A549 (cell line): ENCODE data around the gene TSKU. TPM values are rescaled to one million over a fixed set of nuclear protein-coding genes. Genes with fewer than 3 reads are reported as not detected.
A peak's percentile ranks its signal among the peaks of the same experiment; 100 is the strongest.

ENCODE experiments used
- ATAC-seq, 2 experiments: fragments of 200-7000 bp in 1 of 2; fragments of >200 bp in 1 of 2; cut with Nextera tagmentation in 1 of 2; cut with Tn5 transposase in 1 of 2; 3 replicates each; pipeline versions ENCODE4 v1.8.0 to v1.9.1; 2018 to 2020; ENCODE audit warnings: mild to moderate bottlenecking in 1 of 2, moderate library complexity in 1 of 2
- CTCF ChIA-PET: fragments of 300-600 bp; sonication (Branson Sonifier 250); formaldehyde crosslinking; extraction: SDS; loops from one replicate; lab custom pipeline; 2021; ENCODE audit warnings: antibody characterized with exemption, inconsistent platforms; lab: Yijun Ruan, JAX
- POLR2A ChIA-PET: fragments of 350-600 bp; formaldehyde crosslinking; extraction: SDS; loops from one replicate; lab custom pipeline; 2021; ENCODE audit warnings: antibody characterized with exemption, inconsistent platforms; lab: Yijun Ruan, JAX
- DNase-seq, 2 experiments: peaks; one replicate each; pipeline versions ENCODE4 v3.0.0 to v3.0.0-alpha.2; 2011 to 2016; ENCODE audit warnings: low read depth in 1 of 2, low spot score in 1 of 2
- FAIRE-seq: peaks from 2 replicates; lab custom pipeline; 2011; peaks lifted over from hg19 to GRCh38; lab: Jason Lieb, UNC
- H3K27ac ChIP-seq, 2 experiments: fragments of >200 bp; sonication (Bioruptor Twin); formaldehyde crosslinking; 3 replicates each; pipeline ENCODE4 v1.5.1; 2016 to 2017
- H3K4me1 ChIP-seq: fragments of >200 bp; sonication (Bioruptor Twin); formaldehyde crosslinking; 3 replicates; pipeline ENCODE4 v1.6.1; 2016
- H3K4me2 ChIP-seq: fragments of >200 bp; sonication (Bioruptor Twin); formaldehyde crosslinking; 3 replicates; pipeline ENCODE4 v1.6.1; 2016
- H3K4me3 ChIP-seq: fragments of >200 bp; sonication (Bioruptor Twin); formaldehyde crosslinking; 3 replicates; pipeline ENCODE4 v1.5.1; 2016
- H3K9me3 ChIP-seq: fragments of >200 bp; sonication (Bioruptor Twin); formaldehyde crosslinking; 3 replicates; pipeline ENCODE4 v1.6.1; 2016
- CEBPB ChIP-seq, 2 experiments: fragments of >200 bp in 1 of 2; sonication (Bioruptor Twin) in 1 of 2; formaldehyde crosslinking in 1 of 2; IDR thresholded peaks; 2 replicates each; pipeline ENCODE4 v1.6.1; 2012 to 2016
- CHD4 ChIP-seq: fragments of 200-600 bp; sonication (generic); IDR thresholded peaks from 2 replicates; pipeline ENCODE4 v1.6.1; 2016; ENCODE audit warnings: antibody characterized with exemption, mild to moderate bottlenecking, borderline replicate concordance
- EHMT2 ChIP-seq: fragments of 200-600 bp; sonication (generic); IDR thresholded peaks from 2 replicates; pipeline ENCODE4 v1.6.1; 2016; ENCODE audit warnings: antibody characterized with exemption, low read depth, mild to moderate bottlenecking, moderate library complexity
- ESRRA ChIP-seq: fragments of 150-350 bp; IDR thresholded peaks from 2 replicates; pipeline ENCODE4 v1.6.1; 2014; ENCODE audit warnings: mild to moderate bottlenecking, low read length, borderline replicate concordance
- FOXS1 ChIP-seq: fragments of 250-450 bp; sonication (Bioruptor Pico); IDR thresholded peaks from 2 replicates; pipeline ENCODE4 v1.5.0; 2020; ENCODE audit warnings: mild to moderate bottlenecking, moderate library complexity
- KDM1A ChIP-seq: fragments of 200-600 bp; sonication (generic); IDR thresholded peaks from 2 replicates; pipeline ENCODE4 v1.6.1; 2016; ENCODE audit warnings: low read depth, mild to moderate bottlenecking
- PHF8 ChIP-seq: fragments of 200-600 bp; sonication (generic); IDR thresholded peaks from 2 replicates; pipeline ENCODE4 v1.6.1; 2016; ENCODE audit warnings: low read depth, mild to moderate bottlenecking, antibody characterized with exemption, moderate library complexity, borderline replicate concordance
- POLR2AphosphoS2 ChIP-seq: conservative IDR thresholded peaks from 2 replicates; pipeline ENCODE4 v1.6.1; 2012; ENCODE audit warnings: low read length, improper control_type of control experiment, inconsistent platforms
- RAD21 ChIP-seq, 2 experiments: fragments of >200 bp in 1 of 2; sonication (Bioruptor Twin) in 1 of 2; formaldehyde crosslinking in 1 of 2; IDR thresholded peaks in 1 of 2; conservative IDR thresholded peaks in 1 of 2; 2 replicates in 1 of 2; 3 replicates in 1 of 2; pipeline ENCODE4 v1.6.1; 2012 to 2018; ENCODE audit warnings: inconsistent platforms in 1 of 2
- RFX5 ChIP-seq: fragments of 450-650 bp; IDR thresholded peaks from 2 replicates; pipeline ENCODE4 v1.7.1; 2014; ENCODE audit warnings: antibody characterized with exemption, mild to moderate bottlenecking, moderate library complexity
- RNF2 ChIP-seq: fragments of 200-600 bp; sonication (generic); IDR thresholded peaks from 2 replicates; pipeline ENCODE4 v1.6.1; 2016; ENCODE audit warnings: low read depth, mild to moderate bottlenecking, antibody characterized with exemption, moderate library complexity, borderline replicate concordance
- SMC3 ChIP-seq: fragments of >200 bp; sonication (Bioruptor Twin); formaldehyde crosslinking; IDR thresholded peaks from 3 replicates; pipeline ENCODE4 v1.6.1; 2018; ENCODE audit warnings: inconsistent platforms
- WGBS: methylation state at CpG from one replicate; pipeline ENCODE4 v1.1.6; 2017; ENCODE audit errors: missing lambda C conversion rate; 5-methylcytosine and 5-hydroxymethylcytosine counted together
- polyA plus RNA-seq, 4 experiments: library from polyadenylated mRNA; depleted of rRNA in 3 of 4; stranded (reverse); fragments of >200 nt; fragmentation: RNase III in 1 of 4; extraction: RNeasy Plus Mini Kit Qiagen cat#74134 plus additional on column Dnase treatment in 1 of 4; gene quantifications; 2 replicates in 3 of 4; 3 replicates in 1 of 4; pipeline ENCODE4 v1.2.3, GENCODE V29; 2011 to 2017
- TF ChIP-seq, protein P1 (sequence below): fragments of 250-450 bp; sonication (Bioruptor Pico); IDR thresholded peaks from 2 replicates; pipeline ENCODE4 v1.5.0; 2020; ENCODE audit warnings: low read depth, mild to moderate bottlenecking, moderate library complexity
- TF ChIP-seq, protein P2 (sequence below): IDR thresholded peaks from 2 replicates; pipeline ENCODE4 v1.6.1; 2012
- TF ChIP-seq, protein P3 (sequence below): fragments of 200-600 bp; sonication (generic); IDR thresholded peaks from 2 replicates; pipeline ENCODE4 v1.6.1; 2016; ENCODE audit warnings: antibody characterized with exemption, mild to moderate bottlenecking, moderate library complexity
- TF ChIP-seq, protein P4 (sequence below): fragments of 250-450 bp; sonication (Bioruptor Pico); IDR thresholded peaks from 2 replicates; pipeline ENCODE4 v1.5.0; 2021; ENCODE audit warnings: mild to moderate bottlenecking, moderate library complexity, borderline replicate concordance
- TF ChIP-seq, protein P5 (sequence below): fragments of 150-350 bp; IDR thresholded peaks from 2 replicates; pipeline ENCODE4 v1.6.1; 2014; ENCODE audit warnings: low read depth, mild to moderate bottlenecking, low read length
- TF ChIP-seq, protein P6 (sequence below): fragments of >200 bp; sonication (Bioruptor Twin); formaldehyde crosslinking; IDR thresholded peaks from 3 replicates; pipeline ENCODE4 v1.5.1; 2016
- TF ChIP-seq, protein P7 (sequence below): fragments of >200 bp; sonication (Bioruptor Twin); formaldehyde crosslinking; IDR thresholded peaks from 2 replicates; pipeline ENCODE4 v1.6.1; 2016

The TSKU gene
- polyA plus RNA-seq, 2 of the 4 experiments (the other 2 are of a cell fraction): 164 to 171 TPM

DNA sequence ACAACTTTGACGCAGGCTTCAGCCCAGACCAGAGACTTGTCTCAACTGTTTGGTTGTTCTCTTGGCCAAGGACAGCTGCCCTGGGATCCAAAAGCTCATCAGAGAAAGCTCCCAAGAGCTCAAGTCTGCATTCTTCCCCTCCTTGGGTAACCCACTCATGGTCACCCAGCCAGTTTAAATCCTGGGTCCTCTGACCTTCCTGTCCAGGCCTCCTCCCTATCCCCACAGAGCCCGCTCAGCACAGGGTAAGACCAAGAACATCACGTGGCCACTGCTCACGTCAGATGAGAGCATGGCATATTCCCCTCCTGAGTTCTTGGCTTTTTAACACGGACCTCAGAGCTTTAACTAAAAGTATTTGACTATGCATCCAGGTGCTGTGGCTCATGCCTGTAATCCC lies 25.8 kb downstream of the TSKU start (continued):
- TF ChIP-seq, protein P1, sequence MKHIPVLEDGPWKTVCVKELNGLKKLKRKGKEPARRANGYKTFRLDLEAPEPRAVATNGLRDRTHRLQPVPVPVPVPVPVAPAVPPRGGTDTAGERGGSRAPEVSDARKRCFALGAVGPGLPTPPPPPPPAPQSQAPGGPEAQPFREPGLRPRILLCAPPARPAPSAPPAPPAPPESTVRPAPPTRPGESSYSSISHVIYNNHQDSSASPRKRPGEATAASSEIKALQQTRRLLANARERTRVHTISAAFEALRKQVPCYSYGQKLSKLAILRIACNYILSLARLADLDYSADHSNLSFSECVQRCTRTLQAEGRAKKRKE (CRISPR knock-in tag): no peak
- no peak for TF ChIP-seq KDM1A
- TF ChIP-seq FOXS1 (CRISPR knock-in tag): no peak

DNA sequence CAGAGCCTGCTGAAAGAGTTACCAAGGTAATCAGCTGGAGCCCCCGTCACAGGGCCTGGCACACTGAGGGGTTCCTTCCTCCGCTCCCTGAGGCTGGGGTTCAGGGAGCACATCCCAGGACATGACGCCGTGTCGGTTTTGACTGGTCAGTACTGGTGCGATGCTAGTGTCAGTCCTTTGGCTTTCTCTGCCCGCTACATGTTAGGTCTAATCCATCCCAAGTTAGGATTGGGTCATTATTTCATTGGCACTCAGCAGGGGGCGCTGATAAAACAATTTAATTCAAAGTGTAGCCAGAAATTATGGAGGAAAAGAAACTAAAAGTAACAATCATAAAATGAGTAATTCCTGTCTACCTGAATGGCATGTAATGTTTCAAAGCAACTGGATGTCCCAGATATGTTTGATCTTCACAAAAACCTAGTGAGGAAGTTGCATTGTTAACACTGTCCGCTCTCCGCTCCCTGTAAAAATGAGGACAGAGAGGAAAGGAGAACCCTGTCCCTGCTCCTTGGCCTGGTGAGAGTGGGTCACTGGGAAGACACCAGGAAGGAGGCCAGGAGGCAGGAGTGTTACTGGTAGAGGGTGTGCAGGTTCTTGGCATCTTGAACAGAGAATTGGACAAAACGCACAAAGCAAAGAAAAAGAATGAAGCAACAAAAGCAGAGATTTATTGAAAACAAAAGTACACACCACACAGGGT lies 27.1 kb downstream of the TSKU start:
- Histone ChIP-seq H3K4me1 (peaks cover 23% of the 10 kb centered on the region), H3K4me3 (no peak overlapping the region), H3K9me3 (peaks cover 4% of the 10 kb centered on the region; the same call in 1 of the 3 replicates), H3K27ac (peak overlapping the region in 1 of 2 experiments; percentile 37; a peak in 1 of 6 replicates), H3K4me2 (no peak overlapping the region)
- 57% methylated on average over 11 of the region's 11 CpGs for WGBS
- ATAC-seq (peak in 1 of 2 experiments; percentile 21; a peak in 2 of 6 replicates), FAIRE-seq (no peak), DNase-seq (peak in 1 of 2 experiments; percentile 50)
- CTCF ChIA-PET: interaction anchor here (0.6 to 6.5 kb wide), 21 partner anchors 7 to 153 kb away, joined by 3 to 108 read pairs (median 4); no protein-coding TSS in a partner anchor
- TF ChIP-seq, protein P2, sequence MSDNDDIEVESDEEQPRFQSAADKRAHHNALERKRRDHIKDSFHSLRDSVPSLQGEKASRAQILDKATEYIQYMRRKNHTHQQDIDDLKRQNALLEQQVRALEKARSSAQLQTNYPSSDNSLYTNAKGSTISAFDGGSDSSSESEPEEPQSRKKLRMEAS: no peak
- TF ChIP-seq EHMT2 (no peak), PHF8 (no peak), CEBPB (IDR thresholded peaks at IDR 0.05) (no peak), SMC3 (peak; percentile 78), RNF2 (no peak), CHD4 (no peak), RAD21 (conservative IDR thresholded peaks at IDR 0.05 in 1 of 2, IDR thresholded peaks at IDR 0.05 in 1 of 2) (peak; percentile 72 to 77), RFX5 (no peak), POLR2AphosphoS2 (no peak), ESRRA (no peak)
- TF ChIP-seq, protein P3, sequence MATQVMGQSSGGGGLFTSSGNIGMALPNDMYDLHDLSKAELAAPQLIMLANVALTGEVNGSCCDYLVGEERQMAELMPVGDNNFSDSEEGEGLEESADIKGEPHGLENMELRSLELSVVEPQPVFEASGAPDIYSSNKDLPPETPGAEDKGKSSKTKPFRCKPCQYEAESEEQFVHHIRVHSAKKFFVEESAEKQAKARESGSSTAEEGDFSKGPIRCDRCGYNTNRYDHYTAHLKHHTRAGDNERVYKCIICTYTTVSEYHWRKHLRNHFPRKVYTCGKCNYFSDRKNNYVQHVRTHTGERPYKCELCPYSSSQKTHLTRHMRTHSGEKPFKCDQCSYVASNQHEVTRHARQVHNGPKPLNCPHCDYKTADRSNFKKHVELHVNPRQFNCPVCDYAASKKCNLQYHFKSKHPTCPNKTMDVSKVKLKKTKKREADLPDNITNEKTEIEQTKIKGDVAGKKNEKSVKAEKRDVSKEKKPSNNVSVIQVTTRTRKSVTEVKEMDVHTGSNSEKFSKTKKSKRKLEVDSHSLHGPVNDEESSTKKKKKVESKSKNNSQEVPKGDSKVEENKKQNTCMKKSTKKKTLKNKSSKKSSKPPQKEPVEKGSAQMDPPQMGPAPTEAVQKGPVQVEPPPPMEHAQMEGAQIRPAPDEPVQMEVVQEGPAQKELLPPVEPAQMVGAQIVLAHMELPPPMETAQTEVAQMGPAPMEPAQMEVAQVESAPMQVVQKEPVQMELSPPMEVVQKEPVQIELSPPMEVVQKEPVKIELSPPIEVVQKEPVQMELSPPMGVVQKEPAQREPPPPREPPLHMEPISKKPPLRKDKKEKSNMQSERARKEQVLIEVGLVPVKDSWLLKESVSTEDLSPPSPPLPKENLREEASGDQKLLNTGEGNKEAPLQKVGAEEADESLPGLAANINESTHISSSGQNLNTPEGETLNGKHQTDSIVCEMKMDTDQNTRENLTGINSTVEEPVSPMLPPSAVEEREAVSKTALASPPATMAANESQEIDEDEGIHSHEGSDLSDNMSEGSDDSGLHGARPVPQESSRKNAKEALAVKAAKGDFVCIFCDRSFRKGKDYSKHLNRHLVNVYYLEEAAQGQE: no peak
- TF ChIP-seq, protein P4, sequence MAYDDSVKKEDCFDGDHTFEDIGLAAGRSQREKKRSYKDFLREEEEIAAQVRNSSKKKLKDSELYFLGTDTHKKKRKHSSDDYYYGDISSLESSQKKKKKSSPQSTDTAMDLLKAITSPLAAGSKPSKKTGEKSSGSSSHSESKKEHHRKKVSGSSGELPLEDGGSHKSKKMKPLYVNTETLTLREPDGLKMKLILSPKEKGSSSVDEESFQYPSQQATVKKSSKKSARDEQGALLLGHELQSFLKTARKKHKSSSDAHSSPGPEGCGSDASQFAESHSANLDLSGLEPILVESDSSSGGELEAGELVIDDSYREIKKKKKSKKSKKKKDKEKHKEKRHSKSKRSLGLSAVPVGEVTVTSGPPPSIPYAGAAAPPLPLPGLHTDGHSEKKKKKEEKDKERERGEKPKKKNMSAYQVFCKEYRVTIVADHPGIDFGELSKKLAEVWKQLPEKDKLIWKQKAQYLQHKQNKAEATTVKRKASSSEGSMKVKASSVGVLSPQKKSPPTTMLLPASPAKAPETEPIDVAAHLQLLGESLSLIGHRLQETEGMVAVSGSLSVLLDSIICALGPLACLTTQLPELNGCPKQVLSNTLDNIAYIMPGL (CRISPR knock-in tag): no peak
- TF ChIP-seq, protein P5, sequence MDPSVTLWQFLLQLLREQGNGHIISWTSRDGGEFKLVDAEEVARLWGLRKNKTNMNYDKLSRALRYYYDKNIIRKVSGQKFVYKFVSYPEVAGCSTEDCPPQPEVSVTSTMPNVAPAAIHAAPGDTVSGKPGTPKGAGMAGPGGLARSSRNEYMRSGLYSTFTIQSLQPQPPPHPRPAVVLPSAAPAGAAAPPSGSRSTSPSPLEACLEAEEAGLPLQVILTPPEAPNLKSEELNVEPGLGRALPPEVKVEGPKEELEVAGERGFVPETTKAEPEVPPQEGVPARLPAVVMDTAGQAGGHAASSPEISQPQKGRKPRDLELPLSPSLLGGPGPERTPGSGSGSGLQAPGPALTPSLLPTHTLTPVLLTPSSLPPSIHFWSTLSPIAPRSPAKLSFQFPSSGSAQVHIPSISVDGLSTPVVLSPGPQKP: no peak
- TF ChIP-seq, protein P6, sequence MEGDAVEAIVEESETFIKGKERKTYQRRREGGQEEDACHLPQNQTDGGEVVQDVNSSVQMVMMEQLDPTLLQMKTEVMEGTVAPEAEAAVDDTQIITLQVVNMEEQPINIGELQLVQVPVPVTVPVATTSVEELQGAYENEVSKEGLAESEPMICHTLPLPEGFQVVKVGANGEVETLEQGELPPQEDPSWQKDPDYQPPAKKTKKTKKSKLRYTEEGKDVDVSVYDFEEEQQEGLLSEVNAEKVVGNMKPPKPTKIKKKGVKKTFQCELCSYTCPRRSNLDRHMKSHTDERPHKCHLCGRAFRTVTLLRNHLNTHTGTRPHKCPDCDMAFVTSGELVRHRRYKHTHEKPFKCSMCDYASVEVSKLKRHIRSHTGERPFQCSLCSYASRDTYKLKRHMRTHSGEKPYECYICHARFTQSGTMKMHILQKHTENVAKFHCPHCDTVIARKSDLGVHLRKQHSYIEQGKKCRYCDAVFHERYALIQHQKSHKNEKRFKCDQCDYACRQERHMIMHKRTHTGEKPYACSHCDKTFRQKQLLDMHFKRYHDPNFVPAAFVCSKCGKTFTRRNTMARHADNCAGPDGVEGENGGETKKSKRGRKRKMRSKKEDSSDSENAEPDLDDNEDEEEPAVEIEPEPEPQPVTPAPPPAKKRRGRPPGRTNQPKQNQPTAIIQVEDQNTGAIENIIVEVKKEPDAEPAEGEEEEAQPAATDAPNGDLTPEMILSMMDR: peak; percentile 72
- TF ChIP-seq, protein P7, sequence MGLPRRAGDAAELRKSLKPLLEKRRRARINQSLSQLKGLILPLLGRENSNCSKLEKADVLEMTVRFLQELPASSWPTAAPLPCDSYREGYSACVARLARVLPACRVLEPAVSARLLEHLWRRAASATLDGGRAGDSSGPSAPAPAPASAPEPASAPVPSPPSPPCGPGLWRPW: no peak
- POLR2A ChIA-PET: no interaction called here
